Left lung (tissue), 10 donors: ENCODE measurements around the gene TFF1. TPM values are rescaled to one million over a fixed set of nuclear protein-coding genes. Genes with fewer than 3 reads are reported as not detected.

ENCODE experiments used
- ATAC-seq: fragments of 200-7000 bp; cut with Tn5 transposase; one replicate; pipeline ENCODE4 v1.9.1; 2020; ENCODE audit warnings: moderate library complexity
- DNase-seq, 4 donors: peaks; one replicate each; pipeline ENCODE4 v3.0.0-alpha.2; 2013 to 2020
- H3K27ac ChIP-seq, 2 donors: fragments of 200-600 bp; sonication (generic) in 1 of 2; one replicate each; pipeline versions ENCODE4 v1.5.0 to v1.8.0; 2020 to 2021
- H3K27me3 ChIP-seq, 2 donors: fragments of 200-600 bp; sonication (generic) in 1 of 2; one replicate each; pipeline versions ENCODE4 v1.5.0 to v1.8.0; 2020 to 2021
- H3K36me3 ChIP-seq, 2 donors: fragments of 200-600 bp; sonication (generic) in 1 of 2; one replicate each; pipeline versions ENCODE4 v1.5.0 to v1.8.0; 2020 to 2021
- H3K4me1 ChIP-seq, 2 donors: fragments of 200-600 bp; one replicate each; pipeline ENCODE4 v1.8.0; 2021
- H3K4me3 ChIP-seq, 2 donors: fragments of 200-600 bp; sonication (generic) in 1 of 2; one replicate each; pipeline versions ENCODE4 v1.5.0 to v1.8.0; 2020 to 2021; ENCODE audit warnings: mild to moderate bottlenecking in 1 of 2
- H3K9me3 ChIP-seq, 2 donors: fragments of 200-600 bp; sonication (generic) in 1 of 2; one replicate each; pipeline versions ENCODE4 v1.5.0 to v1.8.0; 2020 to 2021
- CTCF ChIP-seq, 2 donors: fragments of 200-600 bp; sonication (generic) in 1 of 2; IDR thresholded peaks; one replicate each; pipeline versions ENCODE4 v1.5.0 to v1.8.0; 2021; ENCODE audit warnings: antibody characterized with exemption in 2 of 2
- intact Hi-C, 2 donors: fragments of 100-400 bp; cut with DNase I; formaldehyde crosslinking; loops; one replicate each; pipeline versions ENCODE4 v1.11.2 to v1.14.2; 2022
- polyA plus RNA-seq, 6 donors: library from polyadenylated mRNA; unstranded; fragments of 120-200 nt; gene quantifications; one replicate each; pipeline ENCODE4 v1.2.1, GENCODE V29; 2013; ENCODE audit not compliant: insufficient read length in 6 of 6
- total RNA-seq, 2 donors: library from RNA; stranded (reverse); fragmentation: NEBNext Ultra II Directional; extraction: Animal tissue kit (Norgen Biotek cat#: 25700); gene quantifications; one replicate each; pipeline ENCODE4 v1.2.1, GENCODE V29; 2021
- donor health status: DM: no; HTN: yes; CAD: no.
- donor health status: DM: no; HTN: no; CAD: no.

Gene TFF1
- total and polyA plus RNA-seq, 8 donors: not detected

- H3K4me1 ChIP-seq: no peaks in the 10 kb centered on the region
- intact Hi-C loops: no loop called here
- peaks cover 0 to 4% of the 10 kb centered on the region in 2 donors for H3K9me3 ChIP-seq
- no peak for ATAC-seq
- peak overlapping the region in 1 of 2 donors; percentile 18 for H3K27ac ChIP-seq
- no peaks in the 10 kb centered on the region for H3K27me3 ChIP-seq
- no peaks in the 10 kb centered on the region for H3K36me3 ChIP-seq
- DNase-seq: no peak
- TF ChIP-seq CTCF (IDR thresholded peaks at IDR 0.05): no peak
- peak overlapping the region in 1 of 2 donors; percentile 16 for H3K4me3 ChIP-seq
Measured at GRCh38 chr21:42405064-42406013, 39.0 kb upstream of the TFF1 start.

DNA sequence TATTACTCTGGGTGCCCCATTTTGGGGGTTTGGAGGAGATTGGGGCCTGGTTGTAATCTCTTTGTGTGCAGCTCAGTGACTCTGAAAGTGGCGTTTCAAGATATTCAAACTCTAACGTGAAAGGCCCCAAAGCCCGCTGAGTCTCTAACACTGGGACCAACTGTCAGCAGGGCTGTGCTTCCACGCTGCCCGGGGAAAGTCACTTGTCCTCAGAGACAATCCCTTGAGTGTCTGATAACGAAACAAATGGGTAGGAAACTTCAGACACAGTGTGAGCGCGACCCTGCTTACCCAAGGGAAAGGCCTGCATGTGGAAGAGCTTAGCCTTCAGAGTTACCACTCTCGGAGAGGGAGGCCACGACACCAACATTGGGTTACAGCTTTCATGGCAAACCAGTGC lies 38.2 kb upstream of the TFF1 start:
- Histone ChIP-seq H3K27ac (peak overlapping the region in 1 of 2 donors; percentile 9), H3K4me1 (no peaks in the 10 kb centered on the region), H3K9me3 (peaks cover 0 to 4% of the 10 kb centered on the region in 2 donors), H3K27me3 (no peaks in the 10 kb centered on the region), H3K4me3 (peak overlapping the region in 1 of 2 donors; percentile 16), H3K36me3 (no peaks in the 10 kb centered on the region)
- DNase-seq (no peak), ATAC-seq (no peak)
- intact Hi-C loops: no loop called here
- no peak for TF ChIP-seq CTCF (IDR thresholded peaks at IDR 0.05)

- intact Hi-C loops: no loop called here
- Histone ChIP-seq H3K36me3 (no peaks in the 10 kb centered on the region), H3K27ac (peak within 1 kb of the TSS in 1 of 2 donors; percentile 9), H3K4me1 (no peaks in the 10 kb centered on the region), H3K27me3 (no peaks in the 10 kb centered on the region), H3K4me3 (peak within 1 kb of the TSS in 1 of 2 donors; percentile 16), H3K9me3 (peaks cover 0 to 4% of the 10 kb centered on the region in 2 donors)
- TF ChIP-seq CTCF (IDR thresholded peaks at IDR 0.05): no peak
- ATAC-seq (no peak), DNase-seq (no peak)
Measured at GRCh38 chr21:42403611-42404231, 37.4 kb upstream of the TFF1 start, which contains the start of gene UBASH3A. TSS of gene UBASH3A (plus strand) at chr21:42403902. CDS start at chr21:42403946, 44 bp downstream.

- Histone ChIP-seq H3K4me3 (no peak overlapping the region), H3K27ac (no peak overlapping the region), H3K9me3 (peaks cover 0 to 4% of the 10 kb centered on the region in 2 donors), H3K27me3 (no peaks in the 10 kb centered on the region), H3K36me3 (no peaks in the 10 kb centered on the region), H3K4me1 (no peaks in the 10 kb centered on the region)
- intact Hi-C loops: no loop called here
- DNase-seq: no peak
- no peak for TF ChIP-seq CTCF (IDR thresholded peaks at IDR 0.05)
- ATAC-seq: no peak
Measured at GRCh38 chr21:42401820-42402251, 35.5 kb upstream of the TFF1 start.

- Histone ChIP-seq H3K27ac (no peak overlapping the region), H3K36me3 (no peaks in the 10 kb centered on the region), H3K4me3 (no peak overlapping the region), H3K4me1 (no peaks in the 10 kb centered on the region), H3K9me3 (peaks cover 0 to 4% of the 10 kb centered on the region in 2 donors), H3K27me3 (no peaks in the 10 kb centered on the region)
- DNase-seq (peak in 2 of 4 donors; percentile 51 to 56), ATAC-seq (peak; percentile 76)
- no peak for TF ChIP-seq CTCF (IDR thresholded peaks at IDR 0.05)
- intact Hi-C loops: no loop called here
Measured at GRCh38 chr21:42401154-42401553, 34.8 kb upstream of the TFF1 start.
